Measurements from ENCODE around the gene SELENOV.

Gene SELENOV

DNA sequence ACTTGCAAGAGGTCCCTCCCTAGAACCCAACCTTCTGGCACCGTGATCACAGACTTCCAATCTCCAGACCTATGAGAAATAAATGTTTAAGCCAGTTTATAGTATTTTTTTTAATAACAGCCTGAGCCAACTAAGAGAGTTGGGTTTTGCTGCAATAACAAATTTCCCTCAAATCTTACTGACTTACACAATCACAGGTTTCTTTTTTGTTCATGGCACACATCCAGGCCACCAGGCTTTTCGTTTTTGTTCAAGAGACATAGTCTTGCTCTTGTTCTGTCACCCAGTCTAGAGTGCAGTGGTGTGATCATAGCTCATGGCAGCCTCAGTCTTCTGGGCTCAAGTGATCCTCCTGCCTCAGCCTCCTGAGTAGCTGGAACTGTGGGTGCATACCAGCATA, 2.0 kb upstream of the SELENOV start:
- no peak overlapping the region for H3K27ac ChIP-seq
- no peak for TF ChIP-seq ZFX (IDR thresholded peaks at IDR 0.05)
- TF ChIP-seq, protein P1, sequence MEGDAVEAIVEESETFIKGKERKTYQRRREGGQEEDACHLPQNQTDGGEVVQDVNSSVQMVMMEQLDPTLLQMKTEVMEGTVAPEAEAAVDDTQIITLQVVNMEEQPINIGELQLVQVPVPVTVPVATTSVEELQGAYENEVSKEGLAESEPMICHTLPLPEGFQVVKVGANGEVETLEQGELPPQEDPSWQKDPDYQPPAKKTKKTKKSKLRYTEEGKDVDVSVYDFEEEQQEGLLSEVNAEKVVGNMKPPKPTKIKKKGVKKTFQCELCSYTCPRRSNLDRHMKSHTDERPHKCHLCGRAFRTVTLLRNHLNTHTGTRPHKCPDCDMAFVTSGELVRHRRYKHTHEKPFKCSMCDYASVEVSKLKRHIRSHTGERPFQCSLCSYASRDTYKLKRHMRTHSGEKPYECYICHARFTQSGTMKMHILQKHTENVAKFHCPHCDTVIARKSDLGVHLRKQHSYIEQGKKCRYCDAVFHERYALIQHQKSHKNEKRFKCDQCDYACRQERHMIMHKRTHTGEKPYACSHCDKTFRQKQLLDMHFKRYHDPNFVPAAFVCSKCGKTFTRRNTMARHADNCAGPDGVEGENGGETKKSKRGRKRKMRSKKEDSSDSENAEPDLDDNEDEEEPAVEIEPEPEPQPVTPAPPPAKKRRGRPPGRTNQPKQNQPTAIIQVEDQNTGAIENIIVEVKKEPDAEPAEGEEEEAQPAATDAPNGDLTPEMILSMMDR (conservative IDR thresholded peaks at IDR 0.05) = no peak

DNA sequence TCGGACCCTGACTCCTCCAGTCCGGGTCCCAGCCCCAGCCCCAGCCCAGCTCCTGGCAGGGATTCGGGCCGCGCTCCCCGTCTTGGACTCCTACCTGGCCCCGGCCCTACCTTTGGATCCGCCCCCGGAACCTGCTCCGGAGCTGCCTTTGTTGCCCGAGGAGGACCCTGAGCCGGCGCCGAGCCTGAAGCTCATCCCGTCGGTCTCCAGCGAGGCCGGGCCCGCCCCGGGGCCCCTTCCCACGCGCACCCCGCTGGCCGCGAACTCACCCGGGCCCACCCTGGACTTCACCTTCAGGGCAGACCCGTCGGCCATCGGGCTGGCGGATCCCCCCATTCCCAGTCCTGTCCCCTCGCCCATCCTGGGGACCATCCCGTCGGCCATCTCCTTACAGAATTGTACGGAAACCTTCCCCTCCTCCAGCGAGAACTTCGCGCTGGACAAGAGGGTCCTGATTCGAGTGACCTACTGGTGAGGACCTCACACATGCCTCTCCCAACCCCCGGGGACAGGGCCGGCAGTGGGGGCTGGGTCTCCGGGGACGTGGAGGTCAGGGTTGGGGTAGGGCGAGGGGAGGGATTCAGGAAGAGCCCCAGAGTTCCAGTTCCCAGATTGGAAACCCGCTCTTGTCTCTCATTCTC, 732 bp downstream of the SELENOV start:
- no peak overlapping the region for H3K27ac ChIP-seq
- TF ChIP-seq, protein P1 (conservative IDR thresholded peaks at IDR 0.05) = no peak
- no peak for TF ChIP-seq ZFX (IDR thresholded peaks at IDR 0.05)

DNA sequence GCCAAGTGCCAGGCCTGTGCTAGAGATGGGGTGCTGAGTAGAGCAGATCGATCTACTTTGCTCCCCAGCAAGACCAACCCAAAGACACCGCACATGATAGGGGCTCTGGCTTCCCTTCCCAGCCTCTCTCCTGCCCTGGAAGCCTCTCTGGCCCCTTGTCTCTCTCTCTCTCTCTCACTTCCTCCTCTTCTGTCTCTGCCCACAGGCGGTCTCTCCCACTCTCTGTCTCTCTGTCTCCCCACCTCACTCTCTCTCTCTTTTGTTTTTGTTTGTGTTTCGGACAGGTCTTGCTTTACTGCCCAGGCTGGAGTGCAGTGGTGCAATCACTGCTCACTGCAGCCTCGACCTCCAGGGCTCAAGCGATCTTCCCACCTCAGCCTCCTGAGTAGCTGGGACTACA, 1.3 kb downstream of the SELENOV start:
- no peak overlapping the region for H3K27ac ChIP-seq
- TF ChIP-seq, protein P1 (conservative IDR thresholded peaks at IDR 0.05) = no peak
- no peak for TF ChIP-seq ZFX (IDR thresholded peaks at IDR 0.05)

DNA sequence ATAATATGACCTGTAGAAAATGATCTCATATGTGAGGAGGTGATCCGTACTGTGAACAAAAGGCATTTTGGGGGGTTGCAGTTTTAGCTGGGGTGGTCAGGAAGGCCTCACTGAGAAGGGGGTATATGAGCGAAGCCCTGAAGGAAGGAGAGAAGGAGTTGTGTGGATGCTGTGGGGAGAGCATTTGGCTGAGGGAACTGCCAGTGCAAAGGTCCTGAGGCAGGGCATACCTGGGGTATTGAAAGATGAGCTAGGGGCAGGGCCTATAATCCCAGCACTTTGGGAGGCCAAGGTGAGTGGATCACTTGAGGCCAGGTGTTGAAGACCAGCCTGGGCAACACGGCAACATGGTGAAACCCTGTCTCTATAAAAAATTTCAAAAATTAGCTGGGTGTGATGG, 2.5 kb downstream of the SELENOV start:
- no peak overlapping the region for H3K27ac ChIP-seq
- TF ChIP-seq, protein P1 (conservative IDR thresholded peaks at IDR 0.05) = no peak
- TF ChIP-seq ZFX (IDR thresholded peaks at IDR 0.05) = no peak

DNA sequence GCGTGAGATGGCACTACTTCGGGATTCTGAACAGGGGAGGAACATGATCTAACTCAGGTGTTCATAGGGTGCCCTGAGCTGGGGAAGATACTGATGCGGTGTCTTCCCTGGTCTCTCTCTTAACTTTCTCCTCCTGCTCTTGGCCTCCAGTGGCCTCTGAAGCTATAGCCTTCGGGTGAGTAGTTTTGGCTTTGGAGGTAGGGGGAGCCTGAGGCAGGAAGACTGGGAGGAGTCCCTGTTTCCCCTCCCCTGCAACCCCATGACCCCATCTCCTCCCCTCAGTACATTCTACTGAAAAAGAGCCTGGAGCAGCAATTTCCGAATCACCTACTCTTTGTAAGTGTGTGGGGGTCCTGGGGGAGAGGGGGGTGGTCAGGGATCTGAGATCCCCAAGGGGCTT, 3.5 kb downstream of the SELENOV start:
- H3K27ac ChIP-seq = no peak overlapping the region
- TF ChIP-seq, protein P1 (conservative IDR thresholded peaks at IDR 0.05) = no peak
- no peak for TF ChIP-seq ZFX (IDR thresholded peaks at IDR 0.05)

DNA sequence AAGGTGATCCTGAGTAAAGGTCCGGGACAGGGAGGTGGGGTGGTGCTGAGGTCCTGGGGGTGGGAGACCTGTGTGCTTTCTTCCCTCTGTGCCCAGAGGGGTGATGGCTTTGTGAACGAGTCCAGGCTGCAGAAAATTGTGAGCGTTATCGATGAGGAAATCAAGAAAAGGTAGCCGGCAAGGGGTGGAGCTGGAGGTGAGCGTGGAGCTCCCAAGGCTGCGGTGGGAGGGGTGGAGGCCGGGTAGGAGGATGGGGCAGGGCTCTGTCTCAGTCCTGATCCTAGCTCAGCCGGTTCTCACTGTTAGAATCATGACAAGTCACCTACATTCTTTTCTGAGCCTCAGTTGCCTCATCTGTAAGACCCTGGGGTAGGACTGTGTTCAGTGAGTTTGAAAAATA, 4.0 kb downstream of the SELENOV start:
- H3K27ac ChIP-seq = no peak overlapping the region
- TF ChIP-seq, protein P1 (conservative IDR thresholded peaks at IDR 0.05) = no peak
- no peak for TF ChIP-seq ZFX (IDR thresholded peaks at IDR 0.05)

DNA sequence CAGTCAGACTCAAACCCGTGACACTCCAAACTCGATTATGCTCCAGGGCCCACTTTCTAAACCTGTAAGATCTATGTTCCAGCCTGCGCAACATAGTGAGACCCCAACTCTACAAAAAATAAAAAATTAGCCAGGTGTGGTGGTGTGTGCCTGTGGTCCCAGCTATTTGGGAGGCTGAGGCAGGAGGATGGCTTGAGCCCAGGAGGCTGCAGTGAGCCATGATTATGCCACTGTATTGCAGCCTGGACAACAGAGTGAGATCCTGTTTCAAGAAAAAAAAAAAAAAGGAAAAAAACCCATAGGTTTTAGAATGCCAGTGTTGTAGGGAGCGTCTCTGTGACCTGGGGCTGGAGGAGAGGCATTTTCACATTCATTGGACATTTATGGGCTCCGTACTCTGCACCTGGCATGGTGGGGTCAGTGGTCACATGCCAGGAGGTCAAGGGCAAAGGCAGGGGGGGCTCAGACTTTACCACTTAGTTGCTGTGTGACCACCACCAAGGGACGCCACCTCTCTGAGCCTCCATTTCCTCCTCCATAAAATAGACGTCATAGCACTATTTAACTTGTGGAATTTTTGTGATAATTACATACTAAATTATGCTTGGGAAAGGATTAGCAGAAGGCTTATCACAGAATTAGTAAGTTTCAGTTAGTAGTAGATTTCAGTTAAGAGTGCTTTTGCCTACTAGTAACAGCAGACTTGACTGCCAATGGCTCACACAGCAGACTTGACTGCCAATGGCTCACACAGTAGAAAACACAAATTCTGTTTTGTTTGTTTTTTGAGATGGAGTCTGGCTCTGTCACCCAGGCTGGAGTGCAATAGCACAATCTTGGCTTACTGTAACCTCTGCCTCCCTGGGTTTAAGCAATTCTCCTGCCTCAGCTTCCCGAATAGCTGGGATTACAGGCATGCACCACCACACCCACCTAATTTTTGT, 5.9 kb downstream of the SELENOV start:
- TF ChIP-seq ZFX (IDR thresholded peaks at IDR 0.05) = no peak
- TF ChIP-seq, protein P1 (conservative IDR thresholded peaks at IDR 0.05) = no peak
- no peak overlapping the region for H3K27ac ChIP-seq

Measured in C4-2B (cell line).